GM23248 (cell line): Measurements from ENCODE around the gene ZSWIM3. TPM values are rescaled to one million over a fixed set of nuclear protein-coding genes. Genes with fewer than 3 reads are reported as not detected.

ENCODE experiments used
- DNase-seq: peaks from one replicate; pipeline ENCODE4 v3.0.0-alpha.2; 2015
- H2AFZ ChIP-seq: fragments of 200-600 bp; sonication (generic); 2 replicates; pipeline ENCODE4 v1.6.1; 2016; ENCODE audit warnings: antibody characterized with exemption
- H3F3A ChIP-seq: fragments of 200-600 bp; sonication (generic); 2 replicates; pipeline ENCODE4 v1.6.1; 2016; ENCODE audit warnings: mild to moderate bottlenecking, antibody characterized with exemption, mixed run types; ENCODE audit not compliant: insufficient read depth
- H3K27ac ChIP-seq: fragments of 200-600 bp; sonication (generic); 2 replicates; pipeline ENCODE4 v1.5.1; 2016; ENCODE audit warnings: mild to moderate bottlenecking
- H3K27me3 ChIP-seq: fragments of 200-600 bp; sonication (generic); replicated peaks from 2 replicates; pipeline ENCODE4 v1.6.1; 2016; ENCODE audit warnings: mild to moderate bottlenecking; ENCODE audit not compliant: insufficient read depth
- H3K36me3 ChIP-seq: fragments of 200-600 bp; sonication (generic); 2 replicates; pipeline ENCODE4 v1.6.1; 2016; ENCODE audit warnings: low read depth, mild to moderate bottlenecking
- H3K4me1 ChIP-seq: fragments of 200-600 bp; sonication (generic); 2 replicates; pipeline ENCODE4 v1.6.1; 2016; ENCODE audit warnings: mild to moderate bottlenecking; ENCODE audit not compliant: insufficient read depth
- H3K4me2 ChIP-seq: fragments of 200-600 bp; sonication (generic); one replicate; pipeline ENCODE4 v1.6.1; 2016; ENCODE audit warnings: mild to moderate bottlenecking; ENCODE audit not compliant: unreplicated experiment
- H3K4me3 ChIP-seq: fragments of 200-600 bp; sonication (generic); 2 replicates; pipeline ENCODE4 v1.5.1; 2016; ENCODE audit warnings: mild to moderate bottlenecking
- H3K79me2 ChIP-seq: fragments of 200-600 bp; sonication (generic); 2 replicates; pipeline ENCODE4 v1.6.1; 2016; ENCODE audit warnings: mild to moderate bottlenecking; ENCODE audit not compliant: insufficient read depth
- H3K9ac ChIP-seq: fragments of 200-600 bp; sonication (generic); 2 replicates; pipeline ENCODE4 v1.6.1; 2016; ENCODE audit warnings: mild to moderate bottlenecking
- H3K9me2 ChIP-seq: fragments of 200-600 bp; sonication (generic); 2 replicates; pipeline ENCODE4 v1.6.1; 2016; ENCODE audit warnings: mixed run types, mild to moderate bottlenecking, moderate library complexity; ENCODE audit not compliant: insufficient read depth
- H3K9me3 ChIP-seq: fragments of 200-600 bp; sonication (generic); one replicate; pipeline ENCODE4 v1.6.1; 2017; ENCODE audit warnings: low read depth
- H4K20me1 ChIP-seq: fragments of 200-600 bp; sonication (generic); 2 replicates; pipeline ENCODE4 v1.6.0; 2016; ENCODE audit not compliant: insufficient read depth
- EZH2 ChIP-seq: fragments of 200-600 bp; sonication (generic); IDR thresholded peaks from 2 replicates; pipeline ENCODE4 v1.6.1; 2018; ENCODE audit warnings: antibody characterized with exemption, mild to moderate bottlenecking; ENCODE audit not compliant: insufficient read depth, poor library complexity, severe bottlenecking
- EZH2phosphoT487 ChIP-seq: fragments of 200-600 bp; sonication (generic); IDR thresholded peaks from 2 replicates; pipeline ENCODE4 v1.6.1; 2018; ENCODE audit warnings: antibody characterized with exemption, moderate library complexity, mild to moderate bottlenecking, low read depth; ENCODE audit not compliant: insufficient read depth
- whole genome bisulfite sequencing, 2 experiments: methylation state at CpG; one replicate each; pipeline ENCODE4 v1.1.6; 2015 to 2017; ENCODE audit warnings: low lambda C conversion rate in 2 of 2, low coverage in 1 of 2; ENCODE audit errors: missing lambda C conversion rate in 2 of 2; 5-methylcytosine and 5-hydroxymethylcytosine counted together
- in situ Hi-C: fragments of 300-500 bp; cut with MboI; formaldehyde crosslinking; loops from 2 replicates; pipeline ENCODE4 v1.15.0; 2020
- polyA plus RNA-seq: library from polyadenylated mRNA; unstranded; fragments of >200 nt; fragmentation: Nextera tagmentation; extraction: Ambion mirVana; gene quantifications from 2 replicates; pipeline ENCODE4 v1.2.1, GENCODE V29; 2016
- total RNA-seq: library from RNA; depleted of rRNA; stranded (reverse); fragments of >200 nt; shearing (Covaris generic); gene quantifications from 2 replicates; pipeline ENCODE4 v1.2.3, GENCODE V29; 2014

The ZSWIM3 gene
- total and polyA plus RNA-seq, 2 experiments from 2014 or later, result 1.9 to 4.3 TPM

- H3K4me3 ChIP-seq, result peak overlapping the region; percentile 79
- peaks cover 23% of the 10 kb centered on the region; the same call in 1 of the 2 replicates for H3K36me3 ChIP-seq
- peak overlapping the region; percentile 67 for H2AFZ ChIP-seq
- no peak for DNase-seq
- peak overlapping the region; percentile 81 for H3K9ac ChIP-seq
- 5 to 10% methylated on average over 11 of the region's 11 CpGs for WGBS, 2 experiments
- peaks cover 13% of the 10 kb centered on the region for H3K4me1 ChIP-seq
- no peaks in the 10 kb centered on the region for H3K9me2 ChIP-seq
- H3F3A ChIP-seq, result peaks cover 38% of the 10 kb centered on the region
- peak overlapping the region; percentile 88 for H3K4me2 ChIP-seq
- H3K79me2 ChIP-seq, result peaks cover 34% of the 10 kb centered on the region
- no peaks in the 10 kb centered on the region for H3K9me3 ChIP-seq
- TF ChIP-seq EZH2 (no peak), EZH2phosphoT487 (no peak)
- H3K27ac ChIP-seq, result no peak overlapping the region
- H4K20me1 ChIP-seq, result no peaks in the 10 kb centered on the region
- in situ Hi-C loops, result no loop called here
- no peaks in the 10 kb centered on the region for H3K27me3 ChIP-seq
Observed at GRCh38 chr20:45813006-45813340, 44.4 kb upstream of the ZSWIM3 start.

- in situ Hi-C loops, result no loop called here
- Histone ChIP-seq H3K79me2 (peaks cover 34% of the 10 kb centered on the region), H3K36me3 (peaks cover 17% of the 10 kb centered on the region; the same call in 1 of the 2 replicates), H3K9ac (peak overlapping the region; percentile 81), H3F3A (peaks cover 44% of the 10 kb centered on the region), H3K9me2 (no peaks in the 10 kb centered on the region), H3K4me2 (peak overlapping the region; percentile 88), H3K9me3 (no peaks in the 10 kb centered on the region), H3K4me1 (peaks cover 17% of the 10 kb centered on the region), H4K20me1 (no peaks in the 10 kb centered on the region), H2AFZ (no peak overlapping the region), H3K27me3 (no peaks in the 10 kb centered on the region), H3K4me3 (peak overlapping the region; percentile 79), H3K27ac (no peak overlapping the region)
- 64 to 65% methylated on average over 7 of the region's 7 CpGs for WGBS, 2 experiments
- DNase-seq, result no peak
- TF ChIP-seq EZH2phosphoT487 (no peak), EZH2 (no peak)
Observed at GRCh38 chr20:45813489-45813888, 43.9 kb upstream of the ZSWIM3 start.

DNA sequence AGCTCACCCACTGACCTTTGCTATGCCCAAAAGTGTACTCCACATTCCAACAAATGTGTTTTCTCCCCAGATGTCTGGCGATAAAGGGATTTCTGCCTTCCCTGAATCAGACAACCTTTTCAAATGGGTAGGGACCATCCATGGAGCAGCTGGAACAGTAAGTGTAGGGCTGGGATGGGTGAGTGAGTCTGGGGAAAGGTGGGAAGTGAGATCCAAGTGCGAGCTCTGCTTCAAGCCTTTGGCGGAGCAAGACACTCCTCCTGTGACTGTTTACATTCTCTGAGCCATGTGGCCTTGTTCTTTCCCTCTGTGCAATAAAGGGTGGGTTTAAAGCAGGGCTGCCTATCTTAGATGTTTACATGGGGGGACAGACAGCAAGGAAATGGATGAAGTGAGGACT is 43.1 kb upstream of the ZSWIM3 start:
- Histone ChIP-seq H3K9me3 (no peaks in the 10 kb centered on the region), H3K4me2 (no peak overlapping the region), H3K9me2 (no peaks in the 10 kb centered on the region), H3K9ac (no peak overlapping the region), H3K79me2 (peaks cover 34% of the 10 kb centered on the region), H3K36me3 (peaks cover 16% of the 10 kb centered on the region; the same call in 1 of the 2 replicates), H3K4me3 (peak overlapping the region; percentile 26; the same call in 1 of the 2 replicates), H3F3A (peaks cover 45% of the 10 kb centered on the region), H3K27me3 (no peaks in the 10 kb centered on the region), H2AFZ (no peak overlapping the region), H4K20me1 (no peaks in the 10 kb centered on the region), H3K27ac (no peak overlapping the region), H3K4me1 (peaks cover 17% of the 10 kb centered on the region)
- 77 to 78% methylated on average over 3 of the region's 3 CpGs for WGBS, 2 experiments
- in situ Hi-C loops, result no loop called here
- no peak for DNase-seq
- TF ChIP-seq EZH2 (no peak), EZH2phosphoT487 (no peak)

GRCh38 chr20:45816951-45817350 is 40.5 kb upstream of the ZSWIM3 start:
- in situ Hi-C loops, result no loop called here
- 82 to 85% methylated on average over 3 of the region's 3 CpGs for WGBS, 2 experiments
- no peak overlapping the region for H3K9ac ChIP-seq

More at GRCh38 chr20:45816951-45817350, 40.5 kb upstream of the ZSWIM3 start:
- Histone ChIP-seq H3K4me3 (no peak overlapping the region), H3K27me3 (no peaks in the 10 kb centered on the region), H3K9me2 (no peaks in the 10 kb centered on the region), H3K9me3 (no peaks in the 10 kb centered on the region), H4K20me1 (no peaks in the 10 kb centered on the region), H3K4me2 (no peak overlapping the region), H3F3A (peaks cover 23% of the 10 kb centered on the region), H3K27ac (peak overlapping the region; percentile 66), H2AFZ (no peak overlapping the region), H3K79me2 (peaks cover 34% of the 10 kb centered on the region), H3K4me1 (peaks cover 15% of the 10 kb centered on the region), H3K36me3 (no peaks in the 10 kb centered on the region)
- no peak for TF ChIP-seq EZH2
- no peak for TF ChIP-seq EZH2phosphoT487
- no peak for DNase-seq
